ENCODE measurements around the gene HID1. TPM values are rescaled to one million over a fixed set of nuclear protein-coding genes. Genes with fewer than 3 reads are reported as not detected.

HID1 gene
- total RNA-seq, 1 donor from 2014 or later, result 2.6 TPM

DNA sequence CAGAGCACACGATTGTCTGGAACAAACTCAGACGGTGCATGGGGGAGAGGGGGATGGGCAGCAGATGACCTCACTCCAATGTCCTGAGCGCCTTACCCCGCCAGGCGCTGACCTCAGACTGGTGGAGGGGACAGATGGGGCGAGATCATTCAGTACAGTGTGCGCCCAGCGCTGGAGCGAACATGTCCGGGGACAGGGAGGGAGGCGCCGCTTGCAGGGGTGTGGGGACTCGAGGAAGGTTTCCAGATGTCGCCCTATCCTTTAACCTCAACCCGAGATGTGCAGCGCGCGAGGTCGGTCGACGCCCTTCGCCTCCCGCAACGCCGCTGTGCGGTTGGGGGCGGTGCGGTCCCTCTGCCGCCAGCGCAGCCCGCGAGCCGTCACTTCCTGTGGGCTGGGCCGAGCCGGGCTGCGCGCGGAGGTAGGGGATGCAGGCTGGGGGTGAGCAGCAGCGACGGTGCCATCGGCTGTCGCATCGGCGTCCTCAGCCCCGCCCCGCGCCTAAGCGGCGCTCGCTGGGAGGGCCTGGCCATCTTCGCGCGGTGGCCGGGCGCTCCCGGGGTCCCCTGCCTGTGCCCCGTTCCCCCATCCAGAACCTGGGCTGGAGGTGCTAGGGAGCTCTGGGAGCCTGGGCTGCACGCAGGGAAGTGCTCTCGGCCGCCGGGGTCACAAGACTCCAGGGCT lies 9.6 kb upstream of the HID1 start:
- no peaks in the 10 kb centered on the region for H3K27me3 ChIP-seq (ENCODE audit: insufficient read depth, low read length)
- H3K9ac ChIP-seq (ENCODE audit: low read length), result peak overlapping the region; percentile 83
- DNase-seq (ENCODE audit: low read depth), result no peak
- H3K79me2 ChIP-seq (ENCODE audit: insufficient read depth, low read length), result no peaks in the 10 kb centered on the region
- H3K4me2 ChIP-seq (ENCODE audit: low read length), result peak overlapping the region; percentile 95
- no peaks in the 10 kb centered on the region for H3K9me3 ChIP-seq (ENCODE audit: insufficient read depth, low read depth, low read length)
- peak overlapping the region; percentile 98 for H2AFZ ChIP-seq (ENCODE audit: low read depth, low read length)
- H4K20me1 ChIP-seq (ENCODE audit: insufficient read depth, low read length), result no peaks in the 10 kb centered on the region
- H3K4me1 Mint-ChIP-seq (ENCODE audit: low read depth, unreplicated experiment), result peaks cover 6% of the 10 kb centered on the region
- H3K27me3 Mint-ChIP-seq (ENCODE audit: low read depth, unreplicated experiment), result peaks cover 8% of the 10 kb centered on the region
- no peaks in the 10 kb centered on the region for H3K36me3 ChIP-seq (ENCODE audit: insufficient read depth, low read length)
- TF ChIP-seq EZH2 (IDR thresholded peaks at IDR 0.05; ENCODE audit: insufficient read depth, low read length), result no peak
- TF ChIP-seq, protein P1, sequence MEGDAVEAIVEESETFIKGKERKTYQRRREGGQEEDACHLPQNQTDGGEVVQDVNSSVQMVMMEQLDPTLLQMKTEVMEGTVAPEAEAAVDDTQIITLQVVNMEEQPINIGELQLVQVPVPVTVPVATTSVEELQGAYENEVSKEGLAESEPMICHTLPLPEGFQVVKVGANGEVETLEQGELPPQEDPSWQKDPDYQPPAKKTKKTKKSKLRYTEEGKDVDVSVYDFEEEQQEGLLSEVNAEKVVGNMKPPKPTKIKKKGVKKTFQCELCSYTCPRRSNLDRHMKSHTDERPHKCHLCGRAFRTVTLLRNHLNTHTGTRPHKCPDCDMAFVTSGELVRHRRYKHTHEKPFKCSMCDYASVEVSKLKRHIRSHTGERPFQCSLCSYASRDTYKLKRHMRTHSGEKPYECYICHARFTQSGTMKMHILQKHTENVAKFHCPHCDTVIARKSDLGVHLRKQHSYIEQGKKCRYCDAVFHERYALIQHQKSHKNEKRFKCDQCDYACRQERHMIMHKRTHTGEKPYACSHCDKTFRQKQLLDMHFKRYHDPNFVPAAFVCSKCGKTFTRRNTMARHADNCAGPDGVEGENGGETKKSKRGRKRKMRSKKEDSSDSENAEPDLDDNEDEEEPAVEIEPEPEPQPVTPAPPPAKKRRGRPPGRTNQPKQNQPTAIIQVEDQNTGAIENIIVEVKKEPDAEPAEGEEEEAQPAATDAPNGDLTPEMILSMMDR (IDR thresholded peaks at IDR 0.05; ENCODE audit: insufficient read depth, low read depth, low read length), result no peak
- FAIRE-seq, result no peak
- H3K9me3 Mint-ChIP-seq (ENCODE audit: unreplicated experiment), result no peaks in the 10 kb centered on the region
- peak overlapping the region; percentile 98 for H3K27ac Mint-ChIP-seq (ENCODE audit: unreplicated experiment)
- peak overlapping the region; percentile 72 for H3K4me3 ChIP-seq (ENCODE audit: insufficient read depth, low read depth, low read length)
- H3K36me3 Mint-ChIP-seq (ENCODE audit: low read depth, unreplicated experiment), result no peaks in the 10 kb centered on the region
- peaks cover 16% of the 10 kb centered on the region for H3K4me1 ChIP-seq (ENCODE audit: insufficient read depth, low read length)
- H3K27ac ChIP-seq (ENCODE audit: low read depth, low read length), result peak overlapping the region; percentile 37
- peak overlapping the region; percentile 92 for H3K4me3 Mint-ChIP-seq (ENCODE audit: unreplicated experiment)

DNA sequence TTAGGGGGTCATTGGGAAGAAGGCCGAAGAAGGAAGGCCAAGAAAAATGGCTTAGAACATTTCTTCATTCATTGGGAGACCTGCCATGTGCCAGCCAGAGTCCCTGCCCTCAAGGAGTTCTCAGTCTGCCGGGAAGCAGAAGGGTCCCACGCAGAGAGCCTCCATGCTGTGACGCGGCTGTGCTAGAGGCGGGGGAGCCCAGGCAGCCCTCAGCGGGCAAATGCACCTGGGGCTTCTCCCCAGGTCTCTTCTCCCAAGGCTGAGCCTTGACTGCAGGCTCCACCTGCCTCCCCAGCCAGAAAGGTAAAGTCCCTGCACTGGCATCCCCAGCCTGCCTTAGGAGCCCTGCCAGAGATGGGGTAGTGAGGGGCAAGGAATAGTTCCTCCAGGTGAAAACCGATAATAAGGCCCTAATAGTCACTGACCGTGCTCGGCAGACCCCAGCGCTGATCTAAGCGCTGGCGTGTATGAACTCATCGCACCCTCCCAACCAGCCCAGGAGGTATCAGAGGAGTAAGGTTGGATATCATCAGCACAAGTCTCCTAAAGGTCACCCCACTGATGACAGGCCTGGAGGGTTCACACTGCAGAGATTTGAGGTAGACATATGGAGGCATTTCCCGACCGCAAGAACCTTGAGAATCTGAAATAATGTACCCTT lies 8.9 kb upstream of the HID1 start:
- no peaks in the 10 kb centered on the region for H3K9me3 ChIP-seq (ENCODE audit: insufficient read depth, low read depth, low read length)
- peak overlapping the region; percentile 83 for H3K9ac ChIP-seq (ENCODE audit: low read length)
- TF ChIP-seq, protein P1 (IDR thresholded peaks at IDR 0.05; ENCODE audit: insufficient read depth, low read depth, low read length), result no peak
- TF ChIP-seq EZH2 (IDR thresholded peaks at IDR 0.05; ENCODE audit: insufficient read depth, low read length), result no peak
- peak overlapping the region; percentile 95 for H3K4me2 ChIP-seq (ENCODE audit: low read length)
- Mint-ChIP-seq H3K27me3 (ENCODE audit: low read depth, unreplicated experiment) (peaks cover 8% of the 10 kb centered on the region), H3K9me3 (ENCODE audit: unreplicated experiment) (no peaks in the 10 kb centered on the region), H3K4me1 (ENCODE audit: low read depth, unreplicated experiment) (peaks cover 5% of the 10 kb centered on the region), H3K36me3 (ENCODE audit: low read depth, unreplicated experiment) (no peaks in the 10 kb centered on the region), H3K4me3 (ENCODE audit: unreplicated experiment) (peak overlapping the region; percentile 92), H3K27ac (ENCODE audit: unreplicated experiment) (peak overlapping the region; percentile 98)
- no peaks in the 10 kb centered on the region for H3K27me3 ChIP-seq (ENCODE audit: insufficient read depth, low read length)
- FAIRE-seq, result no peak
- peak overlapping the region; percentile 72 for H3K4me3 ChIP-seq (ENCODE audit: insufficient read depth, low read depth, low read length)
- peak overlapping the region; percentile 98 for H2AFZ ChIP-seq (ENCODE audit: low read depth, low read length)
- peak; percentile 14 for DNase-seq (ENCODE audit: low read depth)
- peaks cover 14% of the 10 kb centered on the region for H3K4me1 ChIP-seq (ENCODE audit: insufficient read depth, low read length)
- H3K79me2 ChIP-seq (ENCODE audit: insufficient read depth, low read length), result no peaks in the 10 kb centered on the region
- H3K27ac ChIP-seq (ENCODE audit: low read depth, low read length), result peak overlapping the region; percentile 37
- no peaks in the 10 kb centered on the region for H3K36me3 ChIP-seq (ENCODE audit: insufficient read depth, low read length)
- no peaks in the 10 kb centered on the region for H4K20me1 ChIP-seq (ENCODE audit: insufficient read depth, low read length)
